DMS53 (cell line): Measurements from ENCODE around the gene PRKN.

ENCODE experiments used
- DNase-seq: peaks from one replicate; lab custom pipeline; 2025; lab: John Stamatoyannopoulos, UW

Gene PRKN

DNA sequence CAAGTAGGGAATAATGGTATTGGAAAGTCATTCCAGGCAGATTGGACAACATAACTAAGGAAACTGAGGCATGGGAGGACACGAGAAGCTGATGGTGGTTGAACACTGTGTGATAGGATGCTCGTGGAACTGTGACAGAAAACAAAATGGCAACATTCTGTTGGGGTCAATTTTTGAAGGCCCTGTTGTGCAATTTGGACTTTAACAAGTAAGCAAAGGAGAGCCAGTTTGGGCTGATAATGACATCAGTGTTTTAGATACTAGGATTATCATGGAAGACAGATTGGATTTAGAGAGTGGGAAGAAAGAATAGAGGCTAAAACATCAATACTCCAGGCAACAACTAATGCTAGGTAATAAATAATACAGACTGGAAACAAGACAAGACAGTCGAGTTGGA lies 53.1 kb downstream of the PRKN start:
- DNase-seq, result no peak

- DNase-seq, result no peak
Measured at GRCh38 chr6:162671580-162672165, 55.9 kb downstream of the PRKN start.

DNA sequence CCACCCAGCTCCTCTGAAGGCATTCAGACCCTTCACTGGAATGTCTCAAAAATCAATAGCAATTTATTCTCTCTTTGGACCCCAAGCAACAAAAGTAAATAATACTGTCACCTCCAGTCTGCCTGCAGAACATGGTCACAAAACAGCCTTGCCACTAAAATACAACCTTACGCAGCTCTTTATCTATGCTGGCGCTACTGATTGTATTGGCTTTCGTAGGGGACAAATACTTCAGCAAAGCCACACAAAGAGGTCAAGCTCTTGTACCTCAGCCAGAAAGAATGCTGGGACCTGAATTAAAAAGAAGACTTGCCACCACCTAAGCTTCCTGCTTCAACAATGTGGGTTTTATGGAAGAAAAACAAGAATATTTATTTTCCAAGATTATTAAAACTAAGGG lies 57.2 kb downstream of the PRKN start:
- no peak for DNase-seq

- DNase-seq, result no peak
Measured at GRCh38 chr6:162666246-162666645, 61.3 kb downstream of the PRKN start.

DNA sequence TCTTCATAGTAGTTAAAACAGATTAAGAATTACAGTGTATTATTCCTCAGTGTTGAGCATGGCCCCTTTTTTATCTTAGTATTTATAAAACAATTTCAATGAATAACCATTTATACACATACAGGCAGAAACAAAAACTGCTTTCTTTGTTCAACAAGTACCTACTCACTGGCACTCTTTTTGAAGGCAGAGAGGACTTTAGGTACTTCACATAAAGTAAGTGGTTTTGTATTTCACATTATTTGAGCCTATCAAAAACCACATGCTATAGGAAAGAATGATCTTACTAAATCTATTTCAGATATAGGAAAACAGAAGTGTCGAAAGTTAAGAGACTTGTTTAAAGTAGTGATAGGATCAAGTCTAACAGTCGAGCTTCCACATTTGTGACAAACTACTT lies 73.8 kb downstream of the PRKN start:
- DNase-seq, result peak; percentile 40

- DNase-seq, result no peak
Measured at GRCh38 chr6:162651505-162651904, 76.1 kb downstream of the PRKN start.

DNA sequence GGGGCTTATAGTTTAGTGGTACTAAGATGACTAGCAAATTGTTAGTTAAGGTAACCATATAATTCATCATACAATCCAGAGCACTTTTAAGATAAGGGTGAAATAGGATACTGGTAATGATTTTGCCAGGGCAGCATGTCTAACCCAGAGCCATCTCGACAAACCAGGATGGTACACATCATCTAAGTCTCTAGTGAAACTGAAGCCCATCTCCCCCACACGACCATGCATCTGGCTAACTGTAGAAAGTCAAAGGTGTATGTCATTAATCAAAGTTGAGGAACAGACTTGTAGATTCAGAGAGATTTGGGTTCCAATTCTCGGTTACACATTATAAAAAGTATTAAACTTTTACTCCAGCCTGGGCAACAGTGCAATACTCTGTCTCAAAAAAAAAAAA lies 78.3 kb downstream of the PRKN start:
- DNase-seq, result no peak

DNA sequence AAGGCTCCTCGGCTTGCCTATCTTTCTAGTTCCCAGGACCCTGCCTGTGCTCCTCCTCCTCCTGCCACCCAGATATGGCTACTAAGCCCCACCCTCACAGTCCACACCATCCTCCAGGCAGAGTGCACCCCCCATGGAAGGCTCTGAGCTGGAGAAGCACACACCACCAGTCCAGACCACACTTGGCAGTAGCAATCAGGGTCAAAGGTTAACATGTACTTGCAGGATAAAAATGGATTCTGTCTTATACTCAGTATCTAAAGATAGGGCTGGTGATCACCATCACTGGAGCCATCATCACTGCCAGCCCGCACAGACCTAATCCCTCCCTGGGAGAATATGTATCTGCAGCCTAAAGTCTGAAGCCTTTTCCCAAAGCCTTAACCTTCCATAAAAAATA lies 83.4 kb downstream of the PRKN start:
- no peak for DNase-seq

DNA sequence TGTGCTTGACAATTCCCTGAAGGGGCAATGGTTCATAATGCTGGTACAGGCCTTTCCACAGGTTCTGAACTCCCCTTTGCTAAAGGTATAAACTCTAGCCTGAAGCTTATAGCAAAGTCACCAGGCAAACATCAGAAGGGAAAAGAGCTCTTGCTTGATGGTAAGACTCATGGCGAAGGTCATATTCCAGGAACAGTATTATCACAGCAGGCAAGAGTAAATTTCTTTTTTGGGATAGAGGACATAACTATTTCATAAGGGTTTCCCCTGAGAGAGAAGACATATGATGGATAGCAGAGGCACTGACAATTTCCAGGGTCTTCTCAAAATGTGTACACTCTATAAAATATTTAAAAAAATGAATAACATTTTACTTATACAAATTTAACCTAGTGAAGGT lies 86.8 kb downstream of the PRKN start:
- no peak for DNase-seq

GRCh38 chr6:162639951-162640350 lies 87.6 kb downstream of the PRKN start:
- DNase-seq, result no peak

DNA sequence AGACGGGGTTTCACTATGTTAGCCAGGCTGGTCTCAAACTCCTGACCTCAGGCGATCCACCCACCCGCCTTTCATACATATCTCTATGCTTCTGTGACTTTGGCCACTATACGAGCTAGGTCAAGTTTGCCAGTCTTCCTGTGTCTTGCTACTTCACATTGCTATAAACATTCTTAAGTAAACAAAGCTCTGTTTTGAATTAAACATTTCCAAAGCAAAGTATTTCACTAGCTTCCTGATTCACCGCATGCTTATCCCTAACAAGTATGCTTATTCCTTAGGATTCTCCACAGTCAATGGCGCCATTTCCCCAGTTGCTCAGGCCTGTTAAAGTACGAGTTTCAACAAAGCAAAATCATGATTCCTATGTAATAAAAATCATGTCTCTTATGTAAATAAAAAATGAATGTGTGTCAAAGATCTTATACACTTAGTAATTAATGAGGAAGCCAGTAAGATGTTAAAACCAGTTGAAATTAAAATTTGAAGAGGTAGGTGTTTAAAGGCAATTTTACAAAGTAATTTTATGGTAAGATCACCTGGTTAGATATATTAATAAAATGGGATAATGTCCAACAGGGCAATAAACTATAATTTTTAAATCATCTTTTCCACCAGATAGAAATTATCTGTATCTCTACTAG lies 88.5 kb downstream of the PRKN start:
- DNase-seq, result peak; percentile 10

DNA sequence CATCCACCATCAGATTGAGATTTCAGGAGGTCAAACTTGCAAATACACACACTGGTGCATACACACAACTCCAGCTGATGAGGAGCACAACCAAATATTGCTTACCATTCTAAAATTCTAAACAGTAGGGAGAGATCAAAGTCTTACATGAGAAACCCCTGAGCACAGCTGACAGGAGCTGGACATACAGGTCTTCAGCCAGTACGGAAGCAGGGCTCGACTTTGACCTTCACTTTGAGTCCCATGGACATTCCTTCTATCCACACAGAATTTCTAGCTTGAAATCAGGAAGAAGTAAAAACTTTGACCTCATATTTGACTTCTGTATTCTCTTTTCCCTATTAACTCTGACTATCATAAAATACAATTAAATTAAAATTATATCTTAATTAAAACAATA lies 90.2 kb downstream of the PRKN start:
- DNase-seq, result no peak

- no peak for DNase-seq
Measured at GRCh38 chr6:162636167-162636566, 91.4 kb downstream of the PRKN start.

GRCh38 chr6:162631546-162631945 lies 96.0 kb downstream of the PRKN start:
- no peak for DNase-seq

DNA sequence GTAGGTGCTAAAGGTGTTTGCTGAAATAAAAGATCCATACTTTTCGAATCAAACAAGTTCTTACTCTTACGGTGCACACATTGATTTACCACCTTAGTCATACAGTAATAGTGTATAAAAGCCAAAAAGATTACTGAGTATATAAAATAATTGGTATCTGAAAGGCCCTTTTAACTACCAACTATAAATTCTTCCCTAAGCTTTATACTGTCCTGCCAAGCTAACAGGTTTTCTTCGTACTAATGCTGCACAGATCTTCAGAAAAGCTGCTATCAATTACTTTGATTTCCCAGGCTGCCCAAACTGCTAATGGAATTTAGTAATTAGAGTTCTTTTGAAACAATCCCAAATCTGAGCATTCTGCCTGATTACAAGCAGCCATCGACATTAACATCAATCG lies 97.5 kb downstream of the PRKN start:
- no peak for DNase-seq

GRCh38 chr6:162627825-162628224 lies 99.7 kb downstream of the PRKN start:
- no peak for DNase-seq

GRCh38 chr6:162627362-162627761 lies 100.2 kb downstream of the PRKN start:
- DNase-seq, result peak; percentile 6

- no peak for DNase-seq
Measured at GRCh38 chr6:162626869-162627268, 100.7 kb downstream of the PRKN start.

- DNase-seq, result no peak
Measured at GRCh38 chr6:162625846-162626540, 101.6 kb downstream of the PRKN start.

DNA sequence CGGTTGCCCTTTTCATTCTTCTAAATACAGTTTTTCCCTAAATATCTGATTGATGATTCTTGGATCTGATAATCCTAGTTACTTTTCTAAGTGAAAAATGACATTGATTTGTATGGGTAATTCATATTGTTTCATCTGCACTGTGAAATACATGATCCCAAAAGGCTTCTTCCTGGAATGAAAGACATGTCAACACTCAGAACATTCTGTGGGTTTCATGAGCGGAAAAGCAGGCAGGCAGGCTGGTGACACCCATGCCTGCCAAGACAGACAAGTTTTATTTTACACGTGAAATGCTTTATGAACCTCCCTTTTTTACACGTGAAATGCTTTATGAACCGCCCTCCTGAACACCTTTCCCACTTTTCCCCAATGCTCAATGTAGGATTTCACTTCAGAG lies 105.0 kb downstream of the PRKN start:
- DNase-seq, result no peak

DNA sequence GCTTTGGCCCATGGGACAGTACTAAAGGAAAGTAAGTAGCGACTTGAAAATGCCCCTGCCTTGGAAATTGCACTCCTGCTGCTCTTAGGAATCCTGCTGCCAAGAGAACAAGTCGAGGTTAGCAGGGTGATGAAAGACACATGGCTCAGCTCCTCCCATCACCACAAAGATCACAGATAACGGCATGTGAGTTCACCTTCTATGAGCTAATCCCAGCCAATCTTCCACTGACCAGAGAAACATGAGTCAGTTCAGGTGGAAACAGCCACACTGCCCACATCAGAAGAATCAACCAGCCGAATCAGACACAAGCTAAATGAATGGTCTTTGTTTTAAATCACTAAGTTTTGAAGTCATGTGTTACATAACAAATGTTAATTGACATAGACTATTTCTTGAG lies 106.3 kb downstream of the PRKN start:
- no peak for DNase-seq

- no peak for DNase-seq
Measured at GRCh38 chr6:162620073-162620472, 107.5 kb downstream of the PRKN start.

GRCh38 chr6:162618448-162619002 lies 109.0 kb downstream of the PRKN start:
- no peak for DNase-seq
